WTC11 (cell line): Measurements from ENCODE around the gene IGHMBP2.

ENCODE experiments used
- MLX ChIP-seq: sonication (generic); formaldehyde crosslinking; IDR thresholded peaks from 2 replicates; pipeline ENCODE4 v1.8.1; 2023; ENCODE audit warnings: mild to moderate bottlenecking, missing genetic modification reagents, moderate library complexity
- MYBL2 ChIP-seq: sonication (generic); formaldehyde crosslinking; IDR thresholded peaks from 2 replicates; pipeline ENCODE4 v1.8.1; 2023; ENCODE audit warnings: mild to moderate bottlenecking, moderate library complexity, missing genetic modification reagents
- NFYB ChIP-seq: sonication (generic); formaldehyde crosslinking; conservative IDR thresholded peaks from 2 replicates; pipeline ENCODE4 v1.8.0; 2022; ENCODE audit warnings: low read depth, missing genetic modification reagents
- ZNF263 ChIP-seq: sonication (generic); formaldehyde crosslinking; IDR thresholded peaks from 2 replicates; pipeline ENCODE4 v1.8.1; 2022; ENCODE audit warnings: low read depth, mild to moderate bottlenecking, moderate library complexity, missing genetic modification reagents
- TF ChIP-seq, protein P1 (sequence below): fragments of 200-600 bp; IDR thresholded peaks from 2 replicates; pipeline ENCODE4 v1.8.0; 2022; ENCODE audit warnings: antibody characterized with exemption
- TF ChIP-seq, protein P2 (sequence below): fragments of 250-450 bp; sonication (Bioruptor Pico); IDR thresholded peaks from 2 replicates; pipeline ENCODE4 v2.1.2; 2022; ENCODE audit warnings: mild to moderate bottlenecking, moderate library complexity
- TF ChIP-seq, protein P3 (sequence below): sonication (generic); formaldehyde crosslinking; conservative IDR thresholded peaks from 2 replicates; pipeline ENCODE4 v1.8.1; 2023; ENCODE audit warnings: mild to moderate bottlenecking, low read depth, missing genetic modification reagents, moderate library complexity
- TF ChIP-seq, protein P4 (sequence below): sonication (generic); formaldehyde crosslinking; IDR thresholded peaks from 2 replicates; pipeline ENCODE4 v1.8.0; 2023; ENCODE audit warnings: mild to moderate bottlenecking, missing genetic modification reagents

GRCh38 chr11:68930991-68931855, 27.5 kb downstream of the IGHMBP2 start:
- TF ChIP-seq, protein P1, sequence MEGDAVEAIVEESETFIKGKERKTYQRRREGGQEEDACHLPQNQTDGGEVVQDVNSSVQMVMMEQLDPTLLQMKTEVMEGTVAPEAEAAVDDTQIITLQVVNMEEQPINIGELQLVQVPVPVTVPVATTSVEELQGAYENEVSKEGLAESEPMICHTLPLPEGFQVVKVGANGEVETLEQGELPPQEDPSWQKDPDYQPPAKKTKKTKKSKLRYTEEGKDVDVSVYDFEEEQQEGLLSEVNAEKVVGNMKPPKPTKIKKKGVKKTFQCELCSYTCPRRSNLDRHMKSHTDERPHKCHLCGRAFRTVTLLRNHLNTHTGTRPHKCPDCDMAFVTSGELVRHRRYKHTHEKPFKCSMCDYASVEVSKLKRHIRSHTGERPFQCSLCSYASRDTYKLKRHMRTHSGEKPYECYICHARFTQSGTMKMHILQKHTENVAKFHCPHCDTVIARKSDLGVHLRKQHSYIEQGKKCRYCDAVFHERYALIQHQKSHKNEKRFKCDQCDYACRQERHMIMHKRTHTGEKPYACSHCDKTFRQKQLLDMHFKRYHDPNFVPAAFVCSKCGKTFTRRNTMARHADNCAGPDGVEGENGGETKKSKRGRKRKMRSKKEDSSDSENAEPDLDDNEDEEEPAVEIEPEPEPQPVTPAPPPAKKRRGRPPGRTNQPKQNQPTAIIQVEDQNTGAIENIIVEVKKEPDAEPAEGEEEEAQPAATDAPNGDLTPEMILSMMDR = no peak
- TF ChIP-seq, protein P2, sequence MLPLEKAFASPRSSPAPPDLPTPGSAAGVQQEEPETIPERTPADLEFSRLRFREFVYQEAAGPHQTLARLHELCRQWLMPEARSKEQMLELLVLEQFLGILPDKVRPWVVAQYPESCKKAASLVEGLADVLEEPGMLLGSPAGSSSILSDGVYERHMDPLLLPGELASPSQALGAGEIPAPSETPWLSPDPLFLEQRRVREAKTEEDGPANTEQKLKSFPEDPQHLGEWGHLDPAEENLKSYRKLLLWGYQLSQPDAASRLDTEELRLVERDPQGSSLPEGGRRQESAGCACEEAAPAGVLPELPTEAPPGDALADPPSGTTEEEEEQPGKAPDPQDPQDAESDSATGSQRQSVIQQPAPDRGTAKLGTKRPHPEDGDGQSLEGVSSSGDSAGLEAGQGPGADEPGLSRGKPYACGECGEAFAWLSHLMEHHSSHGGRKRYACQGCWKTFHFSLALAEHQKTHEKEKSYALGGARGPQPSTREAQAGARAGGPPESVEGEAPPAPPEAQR (CRISPR knock-in tag) = no peak
- TF ChIP-seq ZNF263 (CRISPR knock-in tag) (no peak), MLX (CRISPR knock-in tag) (no peak), NFYB (CRISPR knock-in tag) (no peak), MYBL2 (CRISPR knock-in tag) (no peak)
- TF ChIP-seq, protein P3, sequence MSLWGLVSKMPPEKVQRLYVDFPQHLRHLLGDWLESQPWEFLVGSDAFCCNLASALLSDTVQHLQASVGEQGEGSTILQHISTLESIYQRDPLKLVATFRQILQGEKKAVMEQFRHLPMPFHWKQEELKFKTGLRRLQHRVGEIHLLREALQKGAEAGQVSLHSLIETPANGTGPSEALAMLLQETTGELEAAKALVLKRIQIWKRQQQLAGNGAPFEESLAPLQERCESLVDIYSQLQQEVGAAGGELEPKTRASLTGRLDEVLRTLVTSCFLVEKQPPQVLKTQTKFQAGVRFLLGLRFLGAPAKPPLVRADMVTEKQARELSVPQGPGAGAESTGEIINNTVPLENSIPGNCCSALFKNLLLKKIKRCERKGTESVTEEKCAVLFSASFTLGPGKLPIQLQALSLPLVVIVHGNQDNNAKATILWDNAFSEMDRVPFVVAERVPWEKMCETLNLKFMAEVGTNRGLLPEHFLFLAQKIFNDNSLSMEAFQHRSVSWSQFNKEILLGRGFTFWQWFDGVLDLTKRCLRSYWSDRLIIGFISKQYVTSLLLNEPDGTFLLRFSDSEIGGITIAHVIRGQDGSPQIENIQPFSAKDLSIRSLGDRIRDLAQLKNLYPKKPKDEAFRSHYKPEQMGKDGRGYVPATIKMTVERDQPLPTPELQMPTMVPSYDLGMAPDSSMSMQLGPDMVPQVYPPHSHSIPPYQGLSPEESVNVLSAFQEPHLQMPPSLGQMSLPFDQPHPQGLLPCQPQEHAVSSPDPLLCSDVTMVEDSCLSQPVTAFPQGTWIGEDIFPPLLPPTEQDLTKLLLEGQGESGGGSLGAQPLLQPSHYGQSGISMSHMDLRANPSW (CRISPR knock-in tag) = no peak
- TF ChIP-seq, protein P4, sequence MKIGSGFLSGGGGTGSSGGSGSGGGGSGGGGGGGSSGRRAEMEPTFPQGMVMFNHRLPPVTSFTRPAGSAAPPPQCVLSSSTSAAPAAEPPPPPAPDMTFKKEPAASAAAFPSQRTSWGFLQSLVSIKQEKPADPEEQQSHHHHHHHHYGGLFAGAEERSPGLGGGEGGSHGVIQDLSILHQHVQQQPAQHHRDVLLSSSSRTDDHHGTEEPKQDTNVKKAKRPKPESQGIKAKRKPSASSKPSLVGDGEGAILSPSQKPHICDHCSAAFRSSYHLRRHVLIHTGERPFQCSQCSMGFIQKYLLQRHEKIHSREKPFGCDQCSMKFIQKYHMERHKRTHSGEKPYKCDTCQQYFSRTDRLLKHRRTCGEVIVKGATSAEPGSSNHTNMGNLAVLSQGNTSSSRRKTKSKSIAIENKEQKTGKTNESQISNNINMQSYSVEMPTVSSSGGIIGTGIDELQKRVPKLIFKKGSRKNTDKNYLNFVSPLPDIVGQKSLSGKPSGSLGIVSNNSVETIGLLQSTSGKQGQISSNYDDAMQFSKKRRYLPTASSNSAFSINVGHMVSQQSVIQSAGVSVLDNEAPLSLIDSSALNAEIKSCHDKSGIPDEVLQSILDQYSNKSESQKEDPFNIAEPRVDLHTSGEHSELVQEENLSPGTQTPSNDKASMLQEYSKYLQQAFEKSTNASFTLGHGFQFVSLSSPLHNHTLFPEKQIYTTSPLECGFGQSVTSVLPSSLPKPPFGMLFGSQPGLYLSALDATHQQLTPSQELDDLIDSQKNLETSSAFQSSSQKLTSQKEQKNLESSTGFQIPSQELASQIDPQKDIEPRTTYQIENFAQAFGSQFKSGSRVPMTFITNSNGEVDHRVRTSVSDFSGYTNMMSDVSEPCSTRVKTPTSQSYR = no peak
